Choroid plexus epithelial cell (primary cell): Measurements from ENCODE around the gene APPBP2.
"Not testable (repeated sequence)": the region's sequence is repeated elsewhere in the genome, so short reads cannot be mapped to it uniquely, and the experiment has no call there.

ENCODE experiments used
- DNase-seq: peaks from one replicate; pipeline ENCODE4 v3.0.0-alpha.2; 2010; ENCODE audit warnings: low read depth
- H3K4me3 ChIP-seq: 2 replicates; pipeline ENCODE4 v1.5.1; 2011; ENCODE audit warnings: low read depth, mild to moderate bottlenecking, control low read depth, low read length, moderate library complexity
- CTCF ChIP-seq: conservative IDR thresholded peaks from 2 replicates; pipeline ENCODE4 v1.5.1; 2011; ENCODE audit warnings: low read depth, mild to moderate bottlenecking, control low read depth, inconsistent platforms, low read length, moderate library complexity

APPBP2 gene

GRCh38 chr17:60524463-60525327 lies 1.3 kb downstream of the APPBP2 start:
- peak overlapping the region; percentile 78 for H3K4me3 ChIP-seq
- peak; percentile 45 for DNase-seq
- TF ChIP-seq CTCF = no peak

GRCh38 chr17:60523822-60524221 lies 2.2 kb downstream of the APPBP2 start:
- no peak for DNase-seq
- no peak for TF ChIP-seq CTCF
- peak overlapping the region; percentile 78 for H3K4me3 ChIP-seq

- DNase-seq = no peak
- TF ChIP-seq CTCF = no peak
- H3K4me3 ChIP-seq = peak overlapping the region; percentile 78
Measured at GRCh38 chr17:60522889-60523626, 3.0 kb downstream of the APPBP2 start.

- no peak for DNase-seq
- no peak for TF ChIP-seq CTCF
- no peak overlapping the region for H3K4me3 ChIP-seq
Measured at GRCh38 chr17:60519795-60520194, 6.2 kb downstream of the APPBP2 start.

- not testable (repeated sequence) for DNase-seq, H3K4me3 ChIP-seq
Measured at GRCh38 chr17:60515683-60516082, 10.4 kb downstream of the APPBP2 start.

GRCh38 chr17:60515199-60515598 lies 10.8 kb downstream of the APPBP2 start:
- not testable (repeated sequence) for DNase-seq, H3K4me3 ChIP-seq

GRCh38 chr17:60514500-60514899 lies 11.5 kb downstream of the APPBP2 start:
- no peak overlapping the region for H3K4me3 ChIP-seq
- no peak for DNase-seq
- no peak for TF ChIP-seq CTCF

- no peak for TF ChIP-seq CTCF
- DNase-seq = no peak
- H3K4me3 ChIP-seq = no peak overlapping the region
Measured at GRCh38 chr17:60514053-60514452, 12.0 kb downstream of the APPBP2 start.
